CD4-positive, CD25-positive, alpha-beta regulatory T cell (primary cell): Measurements from ENCODE around the gene ERN1. TPM values are rescaled to one million over a fixed set of nuclear protein-coding genes. Genes with fewer than 3 reads are reported as not detected.

ENCODE experiments used
- ATAC-seq, 2 donors: fragments of 150-1000 bp; cut with Tn5 transposase; one replicate each; pipeline ENCODE4 v1.10.0; 2021; ENCODE audit warnings: low read depth in 2 of 2, moderate number of reproducible peaks in 2 of 2, moderate library complexity in 1 of 2
- DNase-seq, 3 donors: peaks; one replicate each; pipeline versions ENCODE4 v3.0.0 to v3.0.0-alpha.2; 2012 to 2022; ENCODE audit warnings: mixed read lengths in 1 of 3
- H3K27ac ChIP-seq: one replicate; pipeline ENCODE4 v1.7.0; 2013; ENCODE audit warnings: mild to moderate bottlenecking, low read length; ENCODE audit not compliant: insufficient read depth, poor library complexity, severe bottlenecking
- H3K27me3 ChIP-seq: one replicate; pipeline ENCODE4 v1.7.0; 2013; ENCODE audit warnings: low read length; ENCODE audit not compliant: control insufficient read depth, insufficient read depth
- H3K36me3 ChIP-seq: one replicate; pipeline ENCODE4 v1.7.0; 2013; ENCODE audit warnings: mild to moderate bottlenecking, low read length, moderate library complexity; ENCODE audit not compliant: control insufficient read depth, insufficient read depth
- H3K4me1 ChIP-seq: 2 replicates; pipeline ENCODE4 v1.7.0; 2013; ENCODE audit warnings: mild to moderate bottlenecking, low read length; ENCODE audit not compliant: insufficient read depth, control insufficient read depth, poor library complexity, severe bottlenecking
- H3K4me3 ChIP-seq: one replicate; pipeline ENCODE4 v1.7.0; 2013; ENCODE audit warnings: low read depth, mild to moderate bottlenecking, low read length, moderate library complexity
- H3K9me3 ChIP-seq, 2 experiments: 1 replicate in 1 of 2; 2 replicates in 1 of 2; pipeline ENCODE4 v1.7.0; 2013; ENCODE audit warnings: low read length in 2 of 2, mild to moderate bottlenecking in 1 of 2, moderate library complexity in 1 of 2; ENCODE audit not compliant: control insufficient read depth in 2 of 2
- H3K27ac Mint-ChIP-seq, 3 donors: one replicate each; pipeline ENCODE4 v1.8.0; 2020 to 2022; ENCODE audit warnings: mild to moderate bottlenecking in 3 of 3, mixed read lengths in 3 of 3, moderate library complexity in 2 of 3
- H3K27me3 Mint-ChIP-seq: one replicate; pipeline ENCODE4 v1.8.0; 2022; ENCODE audit warnings: mild to moderate bottlenecking, mixed read lengths
- H3K36me3 Mint-ChIP-seq: one replicate; pipeline ENCODE4 v1.8.0; 2020; ENCODE audit warnings: mixed read lengths
- H3K4me1 Mint-ChIP-seq, 4 donors: one replicate each; pipeline ENCODE4 v1.8.0; 2020 to 2022; ENCODE audit warnings: mixed read lengths in 4 of 4, mild to moderate bottlenecking in 1 of 4
- H3K4me3 Mint-ChIP-seq, 4 donors: one replicate each; pipeline ENCODE4 v1.8.0; 2020 to 2022; ENCODE audit warnings: mild to moderate bottlenecking in 4 of 4, mixed read lengths in 4 of 4, moderate library complexity in 3 of 4
- H3K9me3 Mint-ChIP-seq, 7 donors: one replicate each; pipeline ENCODE4 v1.8.0; 2020 to 2022; ENCODE audit warnings: mixed read lengths in 7 of 7, mild to moderate bottlenecking in 3 of 7, moderate library complexity in 2 of 7
- polyA plus RNA-seq, 4 donors: library from polyadenylated mRNA; unstranded; fragments of 300-500 nt; fragmentation: Illumina TruSeq; gene quantifications; one replicate each; pipeline ENCODE4 v1.2.3, GENCODE V29; 2021
- total RNA-seq: library from RNA; stranded (reverse); gene quantifications from one replicate; pipeline ENCODE4 v1.2.3, GENCODE V29; 2022

The ERN1 gene
- total and polyA plus RNA-seq, 5 donors from 2014 or later = 30.2 to 96.7 (median 37.0) TPM

GRCh38 chr17:64131606-64132270 lies 1.8 kb upstream of the ERN1 start:
- H3K27me3 ChIP-seq = no peaks in the 10 kb centered on the region
- peak overlapping the region; percentile 91 for H3K27ac ChIP-seq
- no peaks in the 10 kb centered on the region for H3K9me3 ChIP-seq
- Mint-ChIP-seq H3K9me3 (no peaks in the 10 kb centered on the region), H3K4me3 (peak overlapping the region; percentile 7 to 88 (median 52)), H3K27me3 (peaks cover 6% of the 10 kb centered on the region), H3K4me1 (peaks cover 17 to 40% (median 27%) of the 10 kb centered on the region in 4 donors), H3K27ac (peak overlapping the region in 2 of 3 donors; percentile 99), H3K36me3 (peaks cover 3% of the 10 kb centered on the region)
- ATAC-seq (no peak), DNase-seq (no peak)
- H3K4me3 ChIP-seq = peak overlapping the region; percentile 77
- no peaks in the 10 kb centered on the region for H3K36me3 ChIP-seq
- H3K4me1 ChIP-seq = peaks cover 36% of the 10 kb centered on the region

- Histone ChIP-seq H3K27ac (peak overlapping the region; percentile 91), H3K9me3 (no peaks in the 10 kb centered on the region), H3K4me1 (peaks cover 40% of the 10 kb centered on the region), H3K4me3 (peak overlapping the region; percentile 77), H3K36me3 (no peaks in the 10 kb centered on the region), H3K27me3 (no peaks in the 10 kb centered on the region)
- H3K27ac Mint-ChIP-seq = peak overlapping the region; percentile 97 to 99 (median 99)
- peak overlapping the region; percentile 84 to 96 (median 88) for H3K4me3 Mint-ChIP-seq
- peaks cover 24 to 51% (median 39%) of the 10 kb centered on the region in 4 donors for H3K4me1 Mint-ChIP-seq
- H3K36me3 Mint-ChIP-seq = peaks cover 3% of the 10 kb centered on the region
- H3K27me3 Mint-ChIP-seq = peaks cover 6% of the 10 kb centered on the region
- DNase-seq (peak; percentile 60 to 70 (median 63)), ATAC-seq (peak; percentile 18 to 20)
- no peaks in the 10 kb centered on the region for H3K9me3 Mint-ChIP-seq
Measured at GRCh38 chr17:64130559-64131001, 636 bp upstream of the ERN1 start.

GRCh38 chr17:64129515-64129764 lies 504 bp downstream of the ERN1 start:
- Histone ChIP-seq H3K36me3 (no peaks in the 10 kb centered on the region), H3K27me3 (no peaks in the 10 kb centered on the region), H3K9me3 (no peaks in the 10 kb centered on the region), H3K4me1 (peaks cover 40% of the 10 kb centered on the region), H3K4me3 (peak overlapping the region; percentile 91), H3K27ac (peak overlapping the region; percentile 91)
- H3K36me3 Mint-ChIP-seq = peaks cover 9% of the 10 kb centered on the region
- H3K27me3 Mint-ChIP-seq = no peaks in the 10 kb centered on the region
- H3K4me3 Mint-ChIP-seq = peak overlapping the region; percentile 97 to 98 (median 98)
- peaks cover 29 to 63% (median 47%) of the 10 kb centered on the region in 4 donors for H3K4me1 Mint-ChIP-seq
- DNase-seq (no peak), ATAC-seq (peak in 1 of 2 donors; percentile 0)
- peak overlapping the region in 2 of 3 donors; percentile 91 to 97 for H3K27ac Mint-ChIP-seq
- H3K9me3 Mint-ChIP-seq = no peaks in the 10 kb centered on the region

- H3K27me3 ChIP-seq = no peaks in the 10 kb centered on the region
- H3K4me3 ChIP-seq = peak overlapping the region; percentile 91
- Mint-ChIP-seq H3K4me1 (peaks cover 32 to 67% (median 49%) of the 10 kb centered on the region in 4 donors), H3K4me3 (peak overlapping the region; percentile 97 to 98 (median 98)), H3K36me3 (peaks cover 12% of the 10 kb centered on the region), H3K27ac (peak overlapping the region; percentile 91 to 97 (median 92)), H3K9me3 (no peaks in the 10 kb centered on the region), H3K27me3 (no peaks in the 10 kb centered on the region)
- ATAC-seq (no peak), DNase-seq (peak in 1 of 3 donors; percentile 32)
- peaks cover 40% of the 10 kb centered on the region for H3K4me1 ChIP-seq
- H3K9me3 ChIP-seq = no peaks in the 10 kb centered on the region
- H3K27ac ChIP-seq = peak overlapping the region; percentile 91
- no peaks in the 10 kb centered on the region for H3K36me3 ChIP-seq
Measured at GRCh38 chr17:64128787-64129514, 993 bp downstream of the ERN1 start.

GRCh38 chr17:64126918-64127317 lies 3.0 kb downstream of the ERN1 start:
- ATAC-seq (no peak), DNase-seq (no peak)
- H3K4me1 ChIP-seq = peaks cover 40% of the 10 kb centered on the region
- no peaks in the 10 kb centered on the region for H3K27me3 ChIP-seq
- no peak overlapping the region for H3K27ac ChIP-seq
- H3K36me3 Mint-ChIP-seq = peaks cover 14% of the 10 kb centered on the region
- H3K27ac Mint-ChIP-seq = no peak overlapping the region
- no peaks in the 10 kb centered on the region for H3K9me3 Mint-ChIP-seq
- no peaks in the 10 kb centered on the region for H3K9me3 ChIP-seq
- H3K4me3 ChIP-seq = peak overlapping the region; percentile 51
- peaks cover 2% of the 10 kb centered on the region for H3K36me3 ChIP-seq
- no peaks in the 10 kb centered on the region for H3K27me3 Mint-ChIP-seq
- H3K4me1 Mint-ChIP-seq = peaks cover 35 to 70% (median 56%) of the 10 kb centered on the region in 4 donors
- peak overlapping the region; percentile 73 to 86 (median 80) for H3K4me3 Mint-ChIP-seq

- Histone ChIP-seq H3K4me3 (peak overlapping the region; percentile 21), H3K27me3 (no peaks in the 10 kb centered on the region), H3K27ac (no peak overlapping the region), H3K4me1 (peaks cover 35% of the 10 kb centered on the region), H3K36me3 (peaks cover 2% of the 10 kb centered on the region), H3K9me3 (no peaks in the 10 kb centered on the region)
- Mint-ChIP-seq H3K9me3 (no peaks in the 10 kb centered on the region), H3K27ac (peak overlapping the region in 1 of 3 donors; percentile 14), H3K4me1 (peaks cover 38 to 73% (median 60%) of the 10 kb centered on the region in 4 donors), H3K36me3 (peaks cover 14% of the 10 kb centered on the region), H3K27me3 (no peaks in the 10 kb centered on the region), H3K4me3 (peak overlapping the region in 3 of 4 donors; percentile 11 to 86 (median 21))
- no peak for ATAC-seq
- DNase-seq = no peak
Measured at GRCh38 chr17:64125937-64126336, 4.0 kb downstream of the ERN1 start.

GRCh38 chr17:64124609-64125008 lies 5.3 kb downstream of the ERN1 start:
- DNase-seq (no peak), ATAC-seq (no peak)
- Histone ChIP-seq H3K4me1 (peaks cover 38% of the 10 kb centered on the region), H3K36me3 (peaks cover 2% of the 10 kb centered on the region), H3K9me3 (no peaks in the 10 kb centered on the region), H3K27ac (no peak overlapping the region), H3K4me3 (no peak overlapping the region), H3K27me3 (no peaks in the 10 kb centered on the region)
- Mint-ChIP-seq H3K4me3 (peak overlapping the region in 2 of 4 donors; percentile 22 to 86), H3K36me3 (peaks cover 14% of the 10 kb centered on the region), H3K27me3 (no peaks in the 10 kb centered on the region), H3K27ac (peak overlapping the region in 1 of 3 donors; percentile 60), H3K9me3 (no peaks in the 10 kb centered on the region), H3K4me1 (peaks cover 43 to 75% (median 64%) of the 10 kb centered on the region in 4 donors)
